GM23248 (cell line): ENCODE results near the gene ATN1. TPM values are rescaled to one million over a fixed set of nuclear protein-coding genes. Genes with fewer than 3 reads are reported as not detected.

Experiments
- DNase-seq: peaks from one replicate; pipeline ENCODE4 v3.0.0-alpha.2; 2015
- H2AFZ ChIP-seq: fragments of 200-600 bp; sonication (generic); 2 replicates; pipeline ENCODE4 v1.6.1; 2016; ENCODE audit warnings: antibody characterized with exemption
- H3F3A ChIP-seq: fragments of 200-600 bp; sonication (generic); 2 replicates; pipeline ENCODE4 v1.6.1; 2016; ENCODE audit warnings: mild to moderate bottlenecking, antibody characterized with exemption, mixed run types; ENCODE audit not compliant: insufficient read depth
- H3K27ac ChIP-seq: fragments of 200-600 bp; sonication (generic); 2 replicates; pipeline ENCODE4 v1.5.1; 2016; ENCODE audit warnings: mild to moderate bottlenecking
- H3K27me3 ChIP-seq: fragments of 200-600 bp; sonication (generic); replicated peaks from 2 replicates; pipeline ENCODE4 v1.6.1; 2016; ENCODE audit warnings: mild to moderate bottlenecking; ENCODE audit not compliant: insufficient read depth
- H3K36me3 ChIP-seq: fragments of 200-600 bp; sonication (generic); 2 replicates; pipeline ENCODE4 v1.6.1; 2016; ENCODE audit warnings: low read depth, mild to moderate bottlenecking
- H3K4me1 ChIP-seq: fragments of 200-600 bp; sonication (generic); 2 replicates; pipeline ENCODE4 v1.6.1; 2016; ENCODE audit warnings: mild to moderate bottlenecking; ENCODE audit not compliant: insufficient read depth
- H3K4me2 ChIP-seq: fragments of 200-600 bp; sonication (generic); one replicate; pipeline ENCODE4 v1.6.1; 2016; ENCODE audit warnings: mild to moderate bottlenecking; ENCODE audit not compliant: unreplicated experiment
- H3K4me3 ChIP-seq: fragments of 200-600 bp; sonication (generic); 2 replicates; pipeline ENCODE4 v1.5.1; 2016; ENCODE audit warnings: mild to moderate bottlenecking
- H3K79me2 ChIP-seq: fragments of 200-600 bp; sonication (generic); 2 replicates; pipeline ENCODE4 v1.6.1; 2016; ENCODE audit warnings: mild to moderate bottlenecking; ENCODE audit not compliant: insufficient read depth
- H3K9ac ChIP-seq: fragments of 200-600 bp; sonication (generic); 2 replicates; pipeline ENCODE4 v1.6.1; 2016; ENCODE audit warnings: mild to moderate bottlenecking
- H3K9me2 ChIP-seq: fragments of 200-600 bp; sonication (generic); 2 replicates; pipeline ENCODE4 v1.6.1; 2016; ENCODE audit warnings: mixed run types, mild to moderate bottlenecking, moderate library complexity; ENCODE audit not compliant: insufficient read depth
- H3K9me3 ChIP-seq: fragments of 200-600 bp; sonication (generic); one replicate; pipeline ENCODE4 v1.6.1; 2017; ENCODE audit warnings: low read depth
- H4K20me1 ChIP-seq: fragments of 200-600 bp; sonication (generic); 2 replicates; pipeline ENCODE4 v1.6.0; 2016; ENCODE audit not compliant: insufficient read depth
- EZH2 ChIP-seq: fragments of 200-600 bp; sonication (generic); IDR thresholded peaks from 2 replicates; pipeline ENCODE4 v1.6.1; 2018; ENCODE audit warnings: antibody characterized with exemption, mild to moderate bottlenecking; ENCODE audit not compliant: insufficient read depth, poor library complexity, severe bottlenecking
- EZH2phosphoT487 ChIP-seq: fragments of 200-600 bp; sonication (generic); IDR thresholded peaks from 2 replicates; pipeline ENCODE4 v1.6.1; 2018; ENCODE audit warnings: antibody characterized with exemption, moderate library complexity, mild to moderate bottlenecking, low read depth; ENCODE audit not compliant: insufficient read depth
- WGBS, 2 experiments: methylation state at CpG; one replicate each; pipeline ENCODE4 v1.1.6; 2015 to 2017; ENCODE audit warnings: low lambda C conversion rate in 2 of 2, low coverage in 1 of 2; ENCODE audit errors: missing lambda C conversion rate in 2 of 2; 5-methylcytosine and 5-hydroxymethylcytosine counted together
- in situ Hi-C: fragments of 300-500 bp; cut with MboI; formaldehyde crosslinking; loops from 2 replicates; pipeline ENCODE4 v1.15.0; 2020
- polyA plus RNA-seq: library from polyadenylated mRNA; unstranded; fragments of >200 nt; fragmentation: Nextera tagmentation; extraction: Ambion mirVana; gene quantifications from 2 replicates; pipeline ENCODE4 v1.2.1, GENCODE V29; 2016
- total RNA-seq: library from RNA; depleted of rRNA; stranded (reverse); fragments of >200 nt; shearing (Covaris generic); gene quantifications from 2 replicates; pipeline ENCODE4 v1.2.3, GENCODE V29; 2014

The ATN1 gene
- total and polyA plus RNA-seq, 2 experiments from 2014 or later, result 6.5 to 14.7 TPM

GRCh38 chr12:6896846-6897435 is 30.8 kb upstream of the ATN1 start:
- Histone ChIP-seq H3K79me2 (no peaks in the 10 kb centered on the region), H4K20me1 (no peaks in the 10 kb centered on the region), H3K9ac (no peak overlapping the region), H3K9me3 (no peaks in the 10 kb centered on the region), H3F3A (no peaks in the 10 kb centered on the region), H3K27me3 (no peaks in the 10 kb centered on the region), H2AFZ (no peak overlapping the region), H3K4me3 (no peak overlapping the region), H3K27ac (no peak overlapping the region), H3K9me2 (no peaks in the 10 kb centered on the region), H3K4me2 (no peak overlapping the region), H3K4me1 (no peaks in the 10 kb centered on the region), H3K36me3 (no peaks in the 10 kb centered on the region)
- TF ChIP-seq EZH2phosphoT487, result no peak
- no peak for TF ChIP-seq EZH2
- WGBS, 2 experiments, result 53% methylated on average over 6 of the region's 6 CpGs
- DNase-seq, result no peak
- in situ Hi-C loops, result no loop called here

- H3K9me2 ChIP-seq, result no peaks in the 10 kb centered on the region
- peaks cover 4% of the 10 kb centered on the region; the same call in 1 of the 2 replicates for H3K4me1 ChIP-seq
- no peak overlapping the region for H2AFZ ChIP-seq
- H3K36me3 ChIP-seq, result no peaks in the 10 kb centered on the region
- H3K27me3 ChIP-seq, result no peaks in the 10 kb centered on the region
- H3F3A ChIP-seq, result no peaks in the 10 kb centered on the region
- H3K9ac ChIP-seq, result no peak overlapping the region
- 90% methylated on average over 5 of the region's 5 CpGs for WGBS, 2 experiments
- H3K79me2 ChIP-seq, result no peaks in the 10 kb centered on the region
- no peaks in the 10 kb centered on the region for H4K20me1 ChIP-seq
- DNase-seq, result no peak
- in situ Hi-C loops, result no loop called here
- no peaks in the 10 kb centered on the region for H3K9me3 ChIP-seq
- H3K4me3 ChIP-seq, result no peak overlapping the region
- no peak for TF ChIP-seq EZH2phosphoT487
- TF ChIP-seq EZH2, result no peak
- H3K4me2 ChIP-seq, result no peak overlapping the region
- no peak overlapping the region for H3K27ac ChIP-seq
Observed at GRCh38 chr12:6899427-6899826, 28.3 kb upstream of the ATN1 start.

- DNase-seq, result peak; percentile 31
- H3K4me1 ChIP-seq, result peaks cover 4% of the 10 kb centered on the region; the same call in 1 of the 2 replicates
- no peaks in the 10 kb centered on the region for H3K27me3 ChIP-seq
- no peak overlapping the region for H3K4me3 ChIP-seq
- H3F3A ChIP-seq, result no peaks in the 10 kb centered on the region
- no peak overlapping the region for H3K27ac ChIP-seq
- no peaks in the 10 kb centered on the region for H3K9me3 ChIP-seq
- 62 to 66% methylated on average over 10 of the region's 10 CpGs for WGBS, 2 experiments
- H4K20me1 ChIP-seq, result no peaks in the 10 kb centered on the region
- H2AFZ ChIP-seq, result no peak overlapping the region
- TF ChIP-seq EZH2 (no peak), EZH2phosphoT487 (no peak)
- no peak overlapping the region for H3K4me2 ChIP-seq
- in situ Hi-C loops, result no loop called here
- H3K9ac ChIP-seq, result no peak overlapping the region
- no peaks in the 10 kb centered on the region for H3K79me2 ChIP-seq
- no peaks in the 10 kb centered on the region for H3K36me3 ChIP-seq
- no peaks in the 10 kb centered on the region for H3K9me2 ChIP-seq
Observed at GRCh38 chr12:6899837-6900519, 27.8 kb upstream of the ATN1 start.

GRCh38 chr12:6902448-6902847 is 25.3 kb upstream of the ATN1 start:
- Histone ChIP-seq H3K9me3 (no peaks in the 10 kb centered on the region), H3K79me2 (no peaks in the 10 kb centered on the region), H2AFZ (no peak overlapping the region), H3K4me2 (no peak overlapping the region), H3K9ac (no peak overlapping the region), H3K27me3 (no peaks in the 10 kb centered on the region), H3K4me1 (peaks cover 8% of the 10 kb centered on the region; the same call in 1 of the 2 replicates), H3K4me3 (no peak overlapping the region), H3K9me2 (no peaks in the 10 kb centered on the region), H3K27ac (no peak overlapping the region), H4K20me1 (no peaks in the 10 kb centered on the region), H3F3A (no peaks in the 10 kb centered on the region), H3K36me3 (no peaks in the 10 kb centered on the region)
- 62 to 70% methylated on average over 4 of the region's 4 CpGs for whole genome bisulfite sequencing, 2 experiments
- TF ChIP-seq EZH2 (no peak), EZH2phosphoT487 (no peak)
- in situ Hi-C loops, result no loop called here
- DNase-seq, result no peak
